GM12875 (cell line): ENCODE results near the gene ATP6V1G2.

ENCODE experiments used
- H3K4me3 ChIP-seq: one replicate; pipeline ENCODE4 v1.5.1; 2011; ENCODE audit warnings: low read depth, low read length, control low read depth
- TF ChIP-seq, protein P1 (sequence below): IDR thresholded peaks from 2 replicates; pipeline ENCODE4 v1.5.1; 2011; ENCODE audit warnings: low read depth, mild to moderate bottlenecking, control low read depth, inconsistent platforms, low read length, moderate library complexity, borderline replicate concordance; ENCODE audit not compliant: insufficient read depth

Gene ATP6V1G2

DNA sequence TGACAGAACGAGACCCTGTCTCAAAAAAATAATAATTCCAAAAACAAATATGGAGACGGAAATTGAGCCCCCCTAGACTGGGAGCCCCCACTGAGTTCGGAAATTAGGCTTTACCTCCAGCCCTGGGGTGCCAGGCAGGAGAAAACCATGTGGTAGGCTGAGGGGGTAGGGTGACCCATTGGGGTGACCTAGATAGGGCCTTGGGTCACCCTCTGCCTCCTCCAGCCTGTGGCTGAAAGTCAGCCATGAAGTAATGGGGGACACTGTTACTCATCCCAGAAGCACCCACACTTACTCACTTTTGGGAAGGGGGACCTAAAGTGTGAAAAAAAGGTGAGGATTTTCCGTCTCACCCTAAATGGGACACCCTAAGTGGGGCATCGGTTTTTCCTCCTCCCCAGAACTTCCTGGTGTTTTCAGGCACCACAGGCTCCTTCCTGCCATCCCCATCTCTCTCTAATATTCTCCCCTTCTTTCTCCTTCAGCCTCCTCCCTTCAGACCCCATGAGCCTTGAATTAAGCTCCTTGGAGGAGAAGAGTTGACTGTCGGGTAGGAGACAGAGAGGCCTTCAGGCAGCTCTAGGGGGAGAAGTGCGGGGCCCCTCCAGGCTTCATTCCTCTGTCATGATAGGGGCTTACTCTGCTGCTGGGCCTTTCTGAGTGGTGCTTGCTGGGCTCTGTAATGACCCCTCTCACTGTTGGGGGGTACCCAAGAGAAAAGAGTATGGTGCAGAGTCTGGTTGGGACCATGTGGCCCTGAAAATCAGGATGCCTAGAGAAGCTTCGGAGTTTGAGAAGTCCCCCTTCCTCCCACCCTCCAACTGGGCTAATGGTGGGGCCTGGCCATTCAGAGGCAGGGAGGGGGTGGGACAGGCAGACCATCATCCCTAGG lies 33.4 kb upstream of the ATP6V1G2 start:
- TF ChIP-seq, protein P1, sequence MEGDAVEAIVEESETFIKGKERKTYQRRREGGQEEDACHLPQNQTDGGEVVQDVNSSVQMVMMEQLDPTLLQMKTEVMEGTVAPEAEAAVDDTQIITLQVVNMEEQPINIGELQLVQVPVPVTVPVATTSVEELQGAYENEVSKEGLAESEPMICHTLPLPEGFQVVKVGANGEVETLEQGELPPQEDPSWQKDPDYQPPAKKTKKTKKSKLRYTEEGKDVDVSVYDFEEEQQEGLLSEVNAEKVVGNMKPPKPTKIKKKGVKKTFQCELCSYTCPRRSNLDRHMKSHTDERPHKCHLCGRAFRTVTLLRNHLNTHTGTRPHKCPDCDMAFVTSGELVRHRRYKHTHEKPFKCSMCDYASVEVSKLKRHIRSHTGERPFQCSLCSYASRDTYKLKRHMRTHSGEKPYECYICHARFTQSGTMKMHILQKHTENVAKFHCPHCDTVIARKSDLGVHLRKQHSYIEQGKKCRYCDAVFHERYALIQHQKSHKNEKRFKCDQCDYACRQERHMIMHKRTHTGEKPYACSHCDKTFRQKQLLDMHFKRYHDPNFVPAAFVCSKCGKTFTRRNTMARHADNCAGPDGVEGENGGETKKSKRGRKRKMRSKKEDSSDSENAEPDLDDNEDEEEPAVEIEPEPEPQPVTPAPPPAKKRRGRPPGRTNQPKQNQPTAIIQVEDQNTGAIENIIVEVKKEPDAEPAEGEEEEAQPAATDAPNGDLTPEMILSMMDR = no peak
- peak overlapping the region; percentile 64 for H3K4me3 ChIP-seq

- H3K4me3 ChIP-seq = no peak overlapping the region
- TF ChIP-seq, protein P1 = no peak
Observed at GRCh38 chr6:31579119-31579505, 32.7 kb upstream of the ATP6V1G2 start.

- peak overlapping the region; percentile 31 for H3K4me3 ChIP-seq
- TF ChIP-seq, protein P1 = no peak
Observed at GRCh38 chr6:31578184-31579118, 32.0 kb upstream of the ATP6V1G2 start.

GRCh38 chr6:31577579-31577966 lies 31.2 kb upstream of the ATP6V1G2 start:
- H3K4me3 ChIP-seq = peak overlapping the region; percentile 64

DNA sequence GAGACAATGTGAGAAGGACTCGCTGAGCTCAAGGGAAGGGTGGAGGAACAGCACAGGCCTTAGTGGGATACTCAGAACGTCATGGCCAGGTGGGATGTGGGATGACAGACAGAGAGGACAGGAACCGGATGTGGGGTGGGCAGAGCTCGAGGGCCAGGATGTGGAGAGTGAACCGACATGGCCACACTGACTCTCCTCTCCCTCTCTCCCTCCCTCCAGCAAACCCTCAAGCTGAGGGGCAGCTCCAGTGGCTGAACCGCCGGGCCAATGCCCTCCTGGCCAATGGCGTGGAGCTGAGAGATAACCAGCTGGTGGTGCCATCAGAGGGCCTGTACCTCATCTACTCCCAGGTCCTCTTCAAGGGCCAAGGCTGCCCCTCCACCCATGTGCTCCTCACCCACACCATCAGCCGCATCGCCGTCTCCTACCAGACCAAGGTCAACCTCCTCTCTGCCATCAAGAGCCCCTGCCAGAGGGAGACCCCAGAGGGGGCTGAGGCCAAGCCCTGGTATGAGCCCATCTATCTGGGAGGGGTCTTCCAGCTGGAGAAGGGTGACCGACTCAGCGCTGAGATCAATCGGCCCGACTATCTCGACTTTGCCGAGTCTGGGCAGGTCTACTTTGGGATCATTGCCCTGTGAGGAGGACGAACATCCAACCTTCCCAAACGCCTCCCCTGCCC lies 30.6 kb upstream of the ATP6V1G2 start:
- peak overlapping the region; percentile 64 for H3K4me3 ChIP-seq
- TF ChIP-seq, protein P1 = no peak

More at GRCh38 chr6:31577579-31577966, 31.2 kb upstream of the ATP6V1G2 start:
- TF ChIP-seq, protein P1 = no peak

DNA sequence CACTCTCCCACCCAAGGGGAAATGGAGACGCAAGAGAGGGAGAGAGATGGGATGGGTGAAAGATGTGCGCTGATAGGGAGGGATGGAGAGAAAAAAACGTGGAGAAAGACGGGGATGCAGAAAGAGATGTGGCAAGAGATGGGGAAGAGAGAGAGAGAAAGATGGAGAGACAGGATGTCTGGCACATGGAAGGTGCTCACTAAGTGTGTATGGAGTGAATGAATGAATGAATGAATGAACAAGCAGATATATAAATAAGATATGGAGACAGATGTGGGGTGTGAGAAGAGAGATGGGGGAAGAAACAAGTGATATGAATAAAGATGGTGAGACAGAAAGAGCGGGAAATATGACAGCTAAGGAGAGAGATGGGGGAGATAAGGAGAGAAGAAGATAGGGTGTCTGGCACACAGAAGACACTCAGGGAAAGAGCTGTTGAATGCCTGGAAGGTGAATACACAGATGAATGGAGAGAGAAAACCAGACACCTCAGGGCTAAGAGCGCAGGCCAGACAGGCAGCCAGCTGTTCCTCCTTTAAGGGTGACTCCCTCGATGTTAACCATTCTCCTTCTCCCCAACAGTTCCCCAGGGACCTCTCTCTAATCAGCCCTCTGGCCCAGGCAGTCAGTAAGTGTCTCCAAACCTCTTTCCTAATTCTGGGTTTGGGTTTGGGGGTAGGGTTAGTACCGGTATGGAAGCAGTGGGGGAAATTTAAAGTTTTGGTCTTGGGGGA lies 29.7 kb upstream of the ATP6V1G2 start:
- peak overlapping the region; percentile 64 for H3K4me3 ChIP-seq
- TF ChIP-seq, protein P1 = no peak
